GM19351 (cell line): ENCODE measurements around the gene NPAS3.

Experiments used
- ATAC-seq: cut with Tn5 transposase; IDR thresholded peaks from one replicate; pipeline ENCODE4 v1.9.1; 2021; ENCODE audit warnings: mild to moderate bottlenecking, moderate library complexity; ENCODE audit not compliant: unreplicated experiment

The NPAS3 gene

GRCh38 chr14:33430414-33431035 lies 491.8 kb downstream of the NPAS3 start:
- ATAC-seq = no peak

GRCh38 chr14:33432407-33433023 lies 493.8 kb downstream of the NPAS3 start:
- ATAC-seq = no peak

GRCh38 chr14:33433396-33433795 lies 494.7 kb downstream of the NPAS3 start:
- no peak for ATAC-seq

DNA sequence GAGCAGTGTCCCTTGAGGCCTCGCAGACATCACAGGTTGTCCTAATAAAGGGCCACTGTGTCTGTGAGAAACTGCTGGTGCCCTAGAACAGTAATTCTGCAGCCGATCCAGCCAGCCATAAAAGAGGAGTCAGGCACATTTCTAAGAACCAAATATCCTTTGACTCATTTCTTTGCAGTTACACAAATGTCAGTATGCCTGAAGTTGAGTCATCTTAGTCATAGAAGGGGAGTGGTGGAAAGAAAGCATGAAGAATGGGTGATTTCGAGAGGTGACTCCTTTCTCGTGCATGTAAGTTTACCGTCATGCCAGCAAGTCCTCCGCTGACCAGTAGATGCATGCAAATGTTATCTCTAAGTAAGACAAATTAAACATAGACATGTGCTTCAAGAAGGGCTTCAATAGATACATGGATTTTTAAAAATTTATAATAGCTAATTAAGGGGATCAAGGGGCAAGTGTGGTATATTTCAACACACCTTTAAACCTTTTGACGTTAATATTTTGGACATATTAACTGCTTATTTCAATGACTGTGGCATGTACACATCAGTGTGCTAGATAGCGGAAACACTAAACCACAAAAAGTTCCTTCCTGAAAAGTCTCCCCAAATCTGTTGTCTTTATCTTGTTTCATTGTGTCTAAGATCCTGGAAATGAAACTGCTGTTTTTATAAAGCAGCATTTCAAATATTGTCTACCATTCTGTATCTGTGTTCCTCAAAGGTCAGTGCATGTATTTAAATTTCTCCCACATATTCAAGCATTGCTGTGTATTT lies 497.4 kb downstream of the NPAS3 start:
- ATAC-seq = no peak

GRCh38 chr14:33441633-33442032 lies 503.0 kb downstream of the NPAS3 start:
- no peak for ATAC-seq

GRCh38 chr14:33444136-33444535 lies 505.5 kb downstream of the NPAS3 start:
- ATAC-seq = no peak

GRCh38 chr14:33449268-33449667 lies 510.6 kb downstream of the NPAS3 start:
- no peak for ATAC-seq

DNA sequence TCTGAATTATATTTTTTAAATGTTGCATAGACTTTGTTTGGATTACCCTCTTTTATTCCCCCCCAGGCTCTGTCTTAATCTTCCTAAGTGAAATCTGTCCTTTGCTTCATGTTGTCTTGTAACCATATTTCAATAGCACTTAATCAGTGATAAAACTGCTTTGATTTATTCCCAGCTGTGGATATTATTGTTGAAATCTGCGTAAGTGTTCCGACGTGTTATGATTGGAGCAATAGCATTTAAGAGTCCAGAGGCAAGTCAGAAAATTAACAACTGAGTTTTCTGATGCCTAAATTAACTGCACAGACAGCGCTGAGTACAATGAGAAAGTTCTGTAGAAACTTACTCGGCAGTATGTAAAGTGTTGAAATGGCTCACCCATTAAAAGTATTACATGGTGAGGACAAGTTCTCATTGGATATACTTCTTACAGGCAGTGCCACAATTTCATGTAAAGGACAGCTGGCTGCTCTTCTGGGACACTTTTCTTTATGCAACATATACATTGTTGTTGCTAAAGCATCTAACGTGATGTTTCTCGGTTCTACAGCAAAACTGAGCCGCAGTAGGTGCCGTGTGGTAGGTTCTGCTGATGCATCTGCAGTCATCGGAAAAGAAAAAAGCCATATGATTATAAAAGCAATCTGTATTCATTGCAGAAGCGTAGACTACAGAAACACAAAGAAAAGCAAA lies 511.2 kb downstream of the NPAS3 start:
- no peak for ATAC-seq

GRCh38 chr14:33450416-33450815 lies 511.7 kb downstream of the NPAS3 start:
- ATAC-seq = no peak

GRCh38 chr14:33451211-33451610 lies 512.5 kb downstream of the NPAS3 start:
- no peak for ATAC-seq

- ATAC-seq = no peak
These were observed 514.3 kb downstream of the NPAS3 start for GRCh38 chr14:33452995-33453394.

DNA sequence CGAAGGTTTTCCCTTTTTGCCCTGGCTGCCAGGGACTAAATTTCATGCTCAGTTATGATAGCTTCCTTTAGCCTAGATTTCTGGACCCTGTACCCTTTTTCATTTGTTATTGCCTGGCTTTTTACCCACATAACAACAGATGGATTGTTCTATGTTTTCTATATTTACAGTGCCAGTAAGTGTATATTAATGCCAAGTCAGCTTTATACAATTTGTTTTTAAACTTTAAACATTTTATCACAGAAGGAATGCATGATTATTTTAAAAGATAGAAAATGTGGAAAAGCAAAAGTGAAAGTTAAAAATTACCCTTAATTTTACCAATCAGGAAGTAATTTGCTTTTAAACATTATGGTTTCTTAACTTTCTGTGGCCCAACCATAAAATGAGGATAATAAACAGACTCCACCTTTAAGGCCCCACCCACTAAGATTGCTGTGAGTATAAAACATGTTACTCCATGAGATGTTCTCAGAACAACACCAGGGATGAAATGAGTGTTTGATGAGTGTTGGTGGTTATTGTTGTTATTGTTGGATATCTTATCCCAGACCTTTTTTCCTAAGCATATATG lies 515.4 kb downstream of the NPAS3 start:
- ATAC-seq = no peak

DNA sequence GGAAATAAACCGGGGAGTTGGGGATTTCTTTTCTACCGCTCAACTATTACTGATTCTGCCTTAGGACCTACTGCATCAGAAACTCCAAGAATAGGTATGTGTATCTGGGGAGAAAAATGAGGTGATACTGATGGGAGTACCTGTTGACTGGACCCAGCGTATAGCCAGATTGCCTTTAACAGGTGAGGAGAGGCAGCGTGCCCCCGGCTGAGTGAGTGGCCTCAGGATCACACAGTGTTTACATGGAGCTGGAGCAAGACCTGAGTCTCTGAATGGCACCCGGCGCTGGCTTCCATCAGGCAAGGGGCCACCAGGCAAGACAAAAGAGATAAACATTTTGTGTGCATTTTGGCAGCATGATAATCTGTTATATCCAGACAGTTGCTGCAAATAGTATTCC lies 516.0 kb downstream of the NPAS3 start:
- ATAC-seq = no peak

GRCh38 chr14:33455654-33456345 lies 517.1 kb downstream of the NPAS3 start:
- ATAC-seq = no peak

DNA sequence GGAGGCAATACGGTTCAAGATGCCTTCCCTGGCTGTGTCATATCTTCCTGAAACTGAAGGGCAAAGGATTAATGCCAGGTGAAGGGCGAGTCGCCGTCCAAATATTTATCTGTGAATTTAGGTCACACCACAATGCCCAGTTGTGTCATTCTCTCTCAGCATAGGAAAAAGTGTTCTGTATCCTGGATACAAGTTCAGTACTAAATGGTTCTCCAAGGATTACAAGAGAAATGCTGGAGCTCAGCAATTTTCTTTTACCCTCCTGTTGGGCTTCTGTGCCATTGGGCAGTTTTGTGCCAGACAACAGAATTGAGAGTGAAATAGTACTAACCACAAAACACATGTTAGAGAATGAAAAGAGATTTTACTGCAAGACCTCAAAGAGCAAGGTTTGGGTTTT lies 518.3 kb downstream of the NPAS3 start:
- ATAC-seq = no peak

DNA sequence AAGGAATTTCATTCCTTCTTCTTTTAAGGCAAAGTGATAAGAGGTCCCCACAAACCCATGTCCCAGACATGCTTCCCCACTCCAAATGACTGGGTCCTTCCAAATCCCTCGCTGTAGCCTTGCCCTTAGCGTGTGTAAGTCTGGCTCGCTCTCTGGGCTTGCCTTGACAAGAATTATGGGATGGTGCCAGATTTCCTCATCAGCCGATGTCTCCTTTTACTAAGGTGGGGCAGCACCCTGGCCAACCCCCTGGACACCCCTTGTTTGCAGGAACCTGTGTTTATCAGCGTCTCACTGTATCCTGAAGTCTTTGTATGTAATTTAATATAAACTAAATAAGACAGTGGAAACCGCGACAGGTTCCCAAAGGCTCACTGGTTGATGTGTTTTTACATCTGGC lies 518.9 kb downstream of the NPAS3 start:
- ATAC-seq = no peak

- ATAC-seq = no peak
These were observed 521.5 kb downstream of the NPAS3 start for GRCh38 chr14:33460164-33460563.

GRCh38 chr14:33461036-33461435 lies 522.4 kb downstream of the NPAS3 start:
- no peak for ATAC-seq

DNA sequence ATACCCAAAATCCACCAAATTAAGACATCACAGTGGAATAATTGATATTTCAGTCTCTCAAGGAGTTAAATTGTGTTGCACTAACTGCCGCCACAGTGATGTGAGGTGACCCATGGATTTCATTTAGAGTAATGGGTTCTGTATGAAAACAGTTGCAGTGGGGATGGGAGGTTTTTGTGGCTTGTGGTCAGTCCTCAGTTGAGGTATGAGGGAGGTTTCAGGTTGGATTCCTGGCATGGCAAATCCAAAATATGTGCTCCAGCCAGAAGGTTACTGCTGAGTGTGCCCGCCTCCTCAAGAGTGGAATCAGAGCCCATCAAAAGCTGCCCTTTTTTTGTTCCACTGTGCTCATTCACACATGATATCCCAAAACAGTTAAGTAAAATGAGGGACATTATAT lies 525.1 kb downstream of the NPAS3 start:
- ATAC-seq = no peak

- ATAC-seq = no peak
These were observed 525.7 kb downstream of the NPAS3 start for GRCh38 chr14:33464254-33464962.
